Uterus (tissue), 4 donors: ENCODE data around the gene PTCD1. TPM values are rescaled to one million over a fixed set of nuclear protein-coding genes. Genes with fewer than 3 reads are reported as not detected.

ENCODE experiments used
- DNase-seq, 2 donors: peaks; one replicate each; pipeline ENCODE4 v3.0.0-alpha.2; 2019 to 2020
- H3K27ac ChIP-seq, 2 donors: fragments of 200-600 bp; sonication (generic); 1 replicate in 1 of 2; 2 replicates in 1 of 2; pipeline ENCODE4 v1.5.1; 2016 to 2018
- H3K27me3 ChIP-seq, 2 donors: fragments of 200-600 bp; sonication (generic); one replicate each; pipeline ENCODE4 v1.5.1; 2018 to 2019; ENCODE audit warnings: control low read depth in 1 of 2
- H3K36me3 ChIP-seq, 2 donors: fragments of 200-600 bp; sonication (generic); one replicate each; pipeline ENCODE4 v1.5.1; 2019; ENCODE audit warnings: control low read depth in 1 of 2
- H3K4me1 ChIP-seq, 2 donors: fragments of 200-600 bp; sonication (generic); one replicate each; pipeline ENCODE4 v1.5.1; 2018 to 2019; ENCODE audit warnings: control low read depth in 1 of 2
- H3K4me3 ChIP-seq, 2 donors: fragments of 200-600 bp; sonication (generic); 1 replicate in 1 of 2; 2 replicates in 1 of 2; pipeline ENCODE4 v1.5.1; 2018 to 2019; ENCODE audit warnings: mild to moderate bottlenecking in 1 of 2
- H3K9me3 ChIP-seq, 2 donors: fragments of 200-600 bp; sonication (generic); one replicate each; pipeline ENCODE4 v1.5.1; 2019; ENCODE audit warnings: control low read depth in 1 of 2
- CTCF ChIP-seq, 4 experiments: fragments of 200-600 bp in 2 of 4; fragments of 450-650 bp in 2 of 4; sonication (generic) in 2 of 4; IDR thresholded peaks; one replicate each; pipeline ENCODE4 v1.5.1; 2016 to 2019; ENCODE audit warnings: antibody characterized with exemption in 4 of 4, mild to moderate bottlenecking in 2 of 4, moderate library complexity in 1 of 4
- POLR2A ChIP-seq, 2 donors: fragments of 450-650 bp; IDR thresholded peaks; one replicate each; pipeline ENCODE4 v1.6.1; 2016; ENCODE audit warnings: antibody characterized with exemption in 2 of 2, mild to moderate bottlenecking in 1 of 2, moderate library complexity in 1 of 2
- intact Hi-C: fragments of 100-400 bp; cut with DNase I; formaldehyde crosslinking; loops from one replicate; pipeline ENCODE4 v1.15.1; 2023; ENCODE audit warnings: low total_unique reads
- total RNA-seq, 4 donors: library from RNA; depleted of rRNA in 3 of 4; stranded (reverse); fragments of >200 nt in 3 of 4; gene quantifications; one replicate each; pipeline versions ENCODE4 v1.1.0 to v1.2.4, GENCODE V29; 2014 to 2023
- donor health status: DM: yes; HTN: yes; CAD: no.

Gene PTCD1
- total RNA-seq, 4 donors from 2014 or later: 1.2 to 17.4 (median 7.5) TPM

GRCh38 chr7:99449326-99449725 lies 10.7 kb upstream of the PTCD1 start:
- Histone ChIP-seq H3K36me3 (no peaks in the 10 kb centered on the region), H3K4me3 (no peak overlapping the region), H3K4me1 (no peaks in the 10 kb centered on the region), H3K9me3 (no peaks in the 10 kb centered on the region), H3K27ac (no peak overlapping the region), H3K27me3 (no peaks in the 10 kb centered on the region)
- no peak for TF ChIP-seq POLR2A (IDR thresholded peaks at IDR 0.05)
- TF ChIP-seq CTCF (IDR thresholded peaks at IDR 0.05): no peak
- intact Hi-C loops: no loop called here
- DNase-seq: no peak

- Histone ChIP-seq H3K4me3 (no peak overlapping the region), H3K27ac (no peak overlapping the region), H3K27me3 (no peaks in the 10 kb centered on the region), H3K36me3 (no peaks in the 10 kb centered on the region), H3K9me3 (no peaks in the 10 kb centered on the region), H3K4me1 (no peaks in the 10 kb centered on the region)
- intact Hi-C loops: no loop called here
- DNase-seq: no peak
- TF ChIP-seq CTCF (IDR thresholded peaks at IDR 0.05) (no peak), POLR2A (IDR thresholded peaks at IDR 0.05) (no peak)
Measured at GRCh38 chr7:99448855-99449254, 10.3 kb upstream of the PTCD1 start.

- DNase-seq: no peak
- Histone ChIP-seq H3K27ac (no peak overlapping the region), H3K27me3 (no peaks in the 10 kb centered on the region), H3K9me3 (no peaks in the 10 kb centered on the region), H3K36me3 (no peaks in the 10 kb centered on the region), H3K4me1 (no peaks in the 10 kb centered on the region), H3K4me3 (no peak overlapping the region)
- intact Hi-C loops: no loop called here
- TF ChIP-seq POLR2A (IDR thresholded peaks at IDR 0.05) (no peak), CTCF (IDR thresholded peaks at IDR 0.05) (no peak)
Measured at GRCh38 chr7:99447943-99448342, 9.3 kb upstream of the PTCD1 start.

GRCh38 chr7:99446096-99446495 lies 7.5 kb upstream of the PTCD1 start:
- no peaks in the 10 kb centered on the region for H3K4me1 ChIP-seq
- no peak overlapping the region for H3K27ac ChIP-seq
- H3K27me3 ChIP-seq: no peaks in the 10 kb centered on the region
- no peak for DNase-seq
- intact Hi-C loops: no loop called here
- H3K4me3 ChIP-seq: no peak overlapping the region
- no peak for TF ChIP-seq POLR2A (IDR thresholded peaks at IDR 0.05)
- TF ChIP-seq CTCF (IDR thresholded peaks at IDR 0.05): no peak
- no peaks in the 10 kb centered on the region for H3K36me3 ChIP-seq
- H3K9me3 ChIP-seq: no peaks in the 10 kb centered on the region

- intact Hi-C loops: no loop called here
- Histone ChIP-seq H3K27ac (no peak overlapping the region), H3K4me3 (peak overlapping the region; percentile 73 to 87), H3K4me1 (peaks cover 6% of the 10 kb centered on the region in 2 donors), H3K9me3 (no peaks in the 10 kb centered on the region), H3K27me3 (no peaks in the 10 kb centered on the region), H3K36me3 (no peaks in the 10 kb centered on the region)
- DNase-seq: no peak
- no peak for TF ChIP-seq POLR2A (IDR thresholded peaks at IDR 0.05)
- TF ChIP-seq CTCF (IDR thresholded peaks at IDR 0.05): no peak
Measured at GRCh38 chr7:99440195-99440594, 1.6 kb upstream of the PTCD1 start.
